DMS114 treated with DMSO at 0.1 percent for 48 hours (cell line): ENCODE results near the gene GPR146.

Experiments
- DNase-seq: peaks from one replicate; lab custom pipeline; 2025; ENCODE audit not compliant: unreplicated experiment; lab: John Stamatoyannopoulos, UW

Gene GPR146

DNA sequence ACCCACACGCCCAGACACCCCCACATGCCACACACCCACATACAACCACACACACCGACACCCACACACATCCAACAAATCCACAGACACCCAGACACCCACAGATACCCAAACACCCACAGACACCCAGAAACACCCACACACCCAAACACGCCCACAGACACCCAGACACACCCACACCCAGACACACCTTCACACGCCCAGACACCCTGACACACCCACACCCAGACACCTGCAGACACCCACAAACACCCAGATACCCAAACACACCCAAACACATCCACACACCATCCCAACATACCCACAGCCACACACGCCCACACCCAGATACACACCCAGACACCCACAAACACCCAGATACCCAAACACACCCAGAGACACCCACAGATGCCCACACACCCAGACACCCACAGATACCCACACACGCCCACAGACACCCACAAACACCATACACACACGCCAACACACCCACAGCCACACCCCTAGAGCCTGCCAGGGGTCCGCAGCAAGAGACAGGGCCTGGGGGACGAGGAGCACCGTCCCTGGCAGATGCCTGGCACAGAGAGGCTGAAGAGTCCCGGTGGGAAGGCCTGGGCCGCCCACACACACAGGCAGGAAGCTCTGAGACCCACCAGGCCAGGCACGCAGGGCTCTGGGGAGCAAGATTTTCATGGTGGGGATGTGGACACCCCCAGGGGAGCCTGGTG lies 32.9 kb upstream of the GPR146 start:
- DNase-seq = no peak

DNA sequence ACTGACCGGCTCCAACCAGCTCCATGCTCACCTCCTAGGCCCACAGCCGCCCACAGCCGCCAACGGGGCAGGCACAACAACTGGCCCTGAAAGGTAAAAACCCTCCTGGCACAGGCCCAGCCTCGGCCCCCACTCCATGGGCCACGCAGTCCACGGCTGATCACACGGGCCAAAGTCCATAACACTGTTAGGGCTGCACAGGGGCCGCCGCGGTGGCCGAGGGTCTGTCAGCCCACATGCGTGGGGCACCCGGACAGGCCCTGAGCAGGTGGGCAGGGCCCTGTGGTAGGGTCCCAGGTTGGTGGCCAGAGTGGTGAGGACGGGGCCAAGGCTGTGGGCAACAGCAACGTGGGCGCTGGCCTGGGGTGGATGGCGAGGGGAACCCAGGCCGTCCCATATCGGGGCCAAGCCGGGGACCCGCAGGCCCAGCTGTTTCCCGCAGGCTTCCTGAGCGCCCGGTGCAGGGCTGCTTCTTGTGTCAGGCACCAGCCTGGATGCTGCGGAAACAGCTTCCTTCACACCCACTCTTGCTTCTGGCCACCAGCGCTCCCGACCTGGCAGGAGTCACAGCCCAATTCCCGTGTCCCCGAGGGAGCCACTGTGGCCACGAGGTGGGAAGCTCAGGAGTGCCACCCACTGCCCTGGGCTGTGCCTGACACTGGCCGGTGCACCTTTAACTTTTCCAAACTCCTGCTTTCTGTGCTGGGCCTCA lies 32.2 kb upstream of the GPR146 start:
- DNase-seq = no peak

DNA sequence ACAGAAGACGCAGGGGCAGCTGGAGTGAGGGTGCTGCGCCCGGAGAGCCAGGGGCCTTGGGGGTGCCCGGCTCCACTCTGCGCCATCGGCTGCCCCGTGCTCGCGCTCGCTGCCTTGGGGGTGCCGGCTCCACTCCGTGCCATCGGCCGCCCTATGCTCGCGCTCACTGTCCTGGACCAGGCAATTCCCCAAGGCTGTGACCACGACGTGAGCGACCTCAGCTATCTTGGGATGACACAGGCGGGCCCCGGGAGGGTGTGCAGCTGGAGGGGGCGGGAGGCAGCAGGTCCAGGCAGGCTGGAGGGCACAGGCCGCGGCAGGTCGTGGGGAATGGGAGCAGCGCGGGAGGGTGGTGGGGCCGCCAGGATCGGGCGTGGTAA lies 31.6 kb upstream of the GPR146 start:
- no peak for DNase-seq

DNA sequence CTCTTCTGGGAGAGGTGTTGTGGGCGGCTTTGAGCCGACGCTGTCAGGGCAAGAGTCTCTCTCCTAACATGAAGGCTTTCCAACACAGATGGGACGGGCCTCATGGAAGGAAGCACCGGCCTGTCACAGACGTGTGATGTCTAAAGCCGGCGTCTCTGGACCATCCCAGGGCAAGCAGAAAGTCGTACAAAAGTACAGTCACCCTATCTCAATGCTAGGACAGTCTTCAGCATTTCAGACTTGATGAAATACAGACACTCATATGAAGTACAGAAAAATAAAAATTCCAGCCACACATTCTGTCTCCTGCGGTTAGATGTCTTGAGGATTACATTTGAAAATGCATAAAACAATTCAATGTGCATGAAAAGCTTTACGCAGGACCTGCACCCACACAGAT lies 30.8 kb upstream of the GPR146 start:
- no peak for DNase-seq

DNA sequence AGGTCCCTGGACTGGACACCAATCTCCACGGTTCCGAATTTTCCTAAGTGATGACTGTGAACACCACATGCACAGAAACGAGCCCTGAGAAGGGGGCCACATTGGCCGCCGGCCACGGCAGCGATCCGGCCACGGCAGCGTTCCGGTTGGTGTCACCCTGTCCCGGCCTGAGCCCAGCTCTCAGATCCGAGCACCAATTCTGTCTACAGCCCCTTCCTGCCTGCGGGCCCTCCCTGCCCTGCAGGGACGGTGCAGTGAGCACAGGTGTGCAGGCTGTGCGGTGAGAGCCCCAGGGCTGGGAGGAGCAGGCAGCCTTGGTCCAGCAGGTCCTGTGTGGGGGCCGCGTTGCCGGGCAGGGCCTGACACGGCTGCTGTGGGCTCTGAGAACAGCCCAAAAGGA lies 29.7 kb upstream of the GPR146 start:
- DNase-seq = no peak

DNA sequence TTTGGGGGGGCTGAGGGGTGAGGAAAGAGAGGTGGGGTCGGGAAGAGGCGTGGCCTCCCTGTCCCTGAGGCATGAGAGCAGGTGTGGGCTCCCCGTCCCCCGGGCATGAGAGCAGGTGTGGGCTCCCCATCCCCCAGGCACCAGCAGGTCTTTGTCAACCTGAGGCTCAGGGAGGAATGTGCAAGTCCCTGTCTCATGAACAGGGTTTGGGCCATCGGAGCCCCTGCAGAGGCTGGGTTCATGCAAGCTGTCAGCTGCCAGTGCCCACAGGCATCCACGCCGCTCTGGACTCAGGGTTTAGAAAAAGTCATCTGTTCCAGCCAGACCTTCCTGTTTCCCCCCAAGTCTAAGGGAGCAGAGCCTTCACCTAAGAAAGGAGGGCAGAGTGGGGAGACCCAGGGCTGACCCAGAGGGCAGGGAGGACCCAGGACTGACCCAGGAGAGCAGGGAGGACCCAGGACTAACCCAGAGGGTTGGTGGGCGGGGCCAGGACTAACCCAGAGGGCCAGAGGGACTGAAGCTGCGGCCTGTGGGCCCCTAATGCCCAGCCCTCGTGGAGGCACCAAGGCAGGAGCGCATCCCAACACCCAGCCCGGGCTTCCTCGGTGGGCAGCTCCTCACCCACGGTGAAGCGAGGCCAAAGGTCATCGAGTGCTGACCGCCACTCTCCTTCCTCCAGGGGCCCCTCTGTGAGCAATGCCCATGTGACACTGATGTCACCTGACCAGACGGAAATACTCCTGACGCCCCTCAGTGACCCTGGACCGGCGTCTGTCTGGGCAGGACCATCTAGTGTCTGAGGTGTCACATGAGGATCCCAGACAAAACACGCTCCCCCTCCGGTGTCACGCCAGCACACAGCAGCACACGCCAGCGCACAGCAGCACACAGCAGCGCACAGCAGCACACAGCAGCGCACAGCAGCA lies 28.9 kb upstream of the GPR146 start:
- no peak for DNase-seq

DNA sequence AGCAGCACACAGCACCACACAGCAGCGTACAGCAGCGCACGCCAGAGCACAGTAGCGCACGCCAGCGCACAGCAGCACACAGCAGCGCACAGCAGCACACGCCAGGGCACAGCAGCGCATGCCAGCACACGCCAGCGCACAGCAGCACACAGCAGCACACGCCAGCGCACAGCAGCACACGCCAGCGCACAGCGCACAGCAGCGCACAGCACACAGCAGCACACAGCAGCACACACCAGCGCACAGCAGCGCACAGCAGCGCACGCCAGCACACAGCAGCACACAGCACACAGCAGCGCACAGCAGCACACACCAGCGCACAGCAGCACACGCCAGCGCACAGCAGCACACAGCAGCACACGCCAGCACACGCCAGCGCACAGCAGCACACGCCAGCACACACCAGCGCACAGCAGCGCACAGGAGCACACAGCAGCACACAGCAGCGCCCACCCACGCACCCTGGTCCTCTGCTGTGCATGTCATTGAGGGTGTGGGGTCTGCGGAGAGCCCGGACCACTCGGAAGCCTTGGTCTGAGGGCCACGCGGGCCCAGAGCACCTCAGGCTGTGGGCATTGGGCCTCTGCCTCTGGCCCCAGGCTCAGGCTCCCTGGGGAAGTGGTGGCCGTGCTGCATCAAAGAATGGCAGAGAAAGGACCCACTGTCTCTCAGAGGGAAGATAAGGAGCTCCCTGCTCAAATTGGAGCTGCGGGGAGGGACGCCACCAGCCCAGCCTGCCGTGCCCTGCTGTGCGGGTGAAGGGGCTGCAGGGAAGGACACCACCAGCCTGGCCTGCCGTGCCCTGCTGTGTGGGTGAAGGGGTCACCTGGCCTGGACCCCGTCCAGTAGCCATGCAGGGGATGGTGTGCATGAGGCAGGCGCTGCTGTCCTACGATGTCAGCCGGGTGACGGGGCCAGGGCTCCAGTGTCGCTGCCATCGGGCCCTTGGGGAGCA lies 27.5 kb upstream of the GPR146 start:
- DNase-seq = no peak

DNA sequence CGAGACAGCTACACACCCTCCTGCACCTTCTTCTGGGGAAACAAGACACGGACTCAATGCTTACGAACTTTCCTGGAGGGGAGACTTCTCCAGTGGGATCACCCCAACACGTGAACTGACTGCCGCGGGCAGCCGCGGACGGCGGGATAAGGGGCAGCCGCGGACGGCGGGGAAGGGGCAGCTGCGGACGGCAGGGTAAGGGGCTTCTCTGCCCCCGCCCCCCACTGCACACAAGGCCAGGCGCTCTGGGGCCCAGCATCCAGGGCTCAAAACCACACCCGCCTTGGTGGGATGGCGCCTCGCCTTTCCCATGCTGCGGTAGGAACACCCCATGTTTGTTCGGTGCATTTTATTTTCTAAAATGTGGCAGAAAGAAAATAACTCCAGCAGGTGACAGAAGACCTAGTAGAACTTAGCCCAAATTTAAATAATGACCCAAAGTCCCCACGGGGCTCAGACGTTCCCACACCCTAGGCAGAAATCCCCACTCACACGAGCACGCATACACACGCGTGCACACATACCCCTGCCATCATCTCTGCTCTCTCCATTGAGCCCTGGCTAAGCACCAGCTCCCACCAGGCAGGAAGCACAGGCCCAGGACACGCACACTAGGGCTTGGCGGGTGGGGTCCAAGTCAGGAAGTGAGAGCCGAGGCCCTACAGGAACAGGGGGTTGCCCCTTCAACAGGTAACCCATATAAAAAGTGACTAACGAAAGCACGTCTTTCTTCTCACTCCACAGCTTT lies 26.6 kb upstream of the GPR146 start:
- no peak for DNase-seq

DNA sequence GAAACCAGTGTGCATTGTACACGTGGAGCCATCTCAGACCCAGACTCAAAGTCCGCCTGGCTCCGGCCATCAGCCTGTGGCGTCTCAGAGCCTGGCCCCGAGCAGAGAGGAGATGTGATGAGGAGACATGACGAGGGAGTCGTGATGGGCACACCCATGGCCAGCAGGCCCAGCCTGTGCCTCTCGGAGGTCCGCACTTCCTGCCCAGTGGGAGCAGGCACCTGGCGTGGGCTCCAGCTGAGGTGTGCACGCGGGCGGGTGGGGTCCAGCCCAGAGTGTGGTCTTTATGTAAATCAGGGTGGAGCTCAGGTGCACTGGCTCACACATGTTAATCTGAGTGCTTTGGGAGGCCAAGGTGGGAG lies 26.0 kb upstream of the GPR146 start:
- DNase-seq = no peak

DNA sequence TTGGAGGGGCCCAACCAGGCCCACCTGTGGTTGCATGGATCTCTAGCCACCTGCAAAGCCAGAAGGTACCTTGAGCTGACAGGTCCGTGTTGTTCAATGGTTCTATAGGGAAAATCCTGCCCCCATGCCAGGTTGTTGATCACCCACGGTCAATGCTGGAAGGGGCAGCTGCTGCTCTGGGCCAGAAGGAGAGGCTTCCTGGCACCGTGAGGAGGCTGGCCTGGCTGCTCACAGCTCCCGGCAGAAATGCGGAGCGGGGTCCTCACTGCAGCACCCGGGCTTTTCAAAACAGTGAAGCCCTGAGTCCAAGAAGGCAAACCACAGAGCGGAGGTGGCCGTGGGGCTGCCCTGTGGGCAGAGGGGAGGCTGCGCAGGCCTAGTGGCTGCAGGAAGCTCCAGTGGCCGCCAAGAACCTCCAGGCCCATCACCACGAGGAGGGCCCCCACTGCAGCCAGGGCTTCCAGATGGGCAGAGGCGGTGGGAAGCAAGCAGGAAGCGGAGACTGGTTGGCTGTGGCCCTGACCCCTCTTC lies 25.0 kb upstream of the GPR146 start:
- no peak for DNase-seq

DNA sequence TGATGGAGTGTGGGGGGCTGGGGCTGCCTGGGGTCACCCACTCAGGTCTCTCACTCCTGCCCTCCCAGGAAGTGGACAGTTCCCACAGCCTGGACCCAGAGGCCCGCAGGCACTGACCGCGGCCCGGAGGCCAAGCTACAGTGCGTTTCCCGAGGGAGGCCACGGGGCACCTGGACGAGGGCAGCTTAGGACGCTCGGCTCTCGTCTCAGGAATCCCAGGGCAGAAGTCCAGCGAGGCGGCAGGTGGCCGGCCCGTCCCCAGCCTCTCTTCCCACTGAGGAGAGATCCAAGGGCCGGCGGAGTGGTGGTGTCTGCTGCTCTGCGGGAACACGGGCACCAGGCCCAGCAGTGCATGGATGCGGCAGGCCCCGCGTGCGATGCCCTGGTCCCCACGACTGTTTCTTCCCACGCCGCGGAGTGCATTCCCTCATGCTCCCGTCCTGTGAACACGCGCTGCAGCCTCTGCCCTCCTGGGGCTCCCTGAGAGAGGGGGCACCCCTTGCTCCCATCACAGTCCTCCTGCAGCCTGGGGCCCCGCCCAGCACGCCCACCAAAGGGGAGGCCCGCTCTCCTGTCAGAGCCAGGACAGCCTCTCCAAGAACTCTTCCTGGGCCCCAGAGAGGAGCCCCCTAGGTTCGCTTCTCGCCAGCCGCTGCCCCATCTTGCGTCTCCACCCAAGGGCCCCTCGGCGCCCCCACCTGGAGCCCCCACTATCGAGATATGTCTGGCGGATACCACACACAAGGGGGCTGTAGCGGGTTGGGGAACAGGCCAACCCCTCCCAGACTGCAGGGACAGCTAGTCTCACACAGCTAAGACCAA lies 24.3 kb upstream of the GPR146 start:
- no peak for DNase-seq

DNA sequence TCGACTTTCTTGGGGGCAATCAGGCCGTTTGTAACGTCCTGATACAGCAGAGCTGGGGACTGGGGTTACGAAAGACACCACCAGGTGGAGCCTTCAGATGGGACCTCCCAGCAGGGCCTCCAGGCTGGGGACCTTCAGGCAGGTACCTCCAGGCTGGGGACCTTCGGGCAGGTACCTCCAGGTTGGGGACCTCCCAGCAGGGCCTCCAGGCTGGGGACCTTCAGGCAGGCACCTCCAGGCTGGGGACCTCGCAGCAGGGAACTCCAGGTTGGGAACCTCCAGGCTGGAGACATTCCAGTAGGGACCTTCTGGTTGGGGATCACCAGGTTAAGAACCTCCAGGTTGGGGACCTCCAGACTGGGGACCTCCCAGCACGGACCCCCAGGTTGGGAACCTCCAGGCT lies 23.5 kb upstream of the GPR146 start:
- no peak for DNase-seq

DNA sequence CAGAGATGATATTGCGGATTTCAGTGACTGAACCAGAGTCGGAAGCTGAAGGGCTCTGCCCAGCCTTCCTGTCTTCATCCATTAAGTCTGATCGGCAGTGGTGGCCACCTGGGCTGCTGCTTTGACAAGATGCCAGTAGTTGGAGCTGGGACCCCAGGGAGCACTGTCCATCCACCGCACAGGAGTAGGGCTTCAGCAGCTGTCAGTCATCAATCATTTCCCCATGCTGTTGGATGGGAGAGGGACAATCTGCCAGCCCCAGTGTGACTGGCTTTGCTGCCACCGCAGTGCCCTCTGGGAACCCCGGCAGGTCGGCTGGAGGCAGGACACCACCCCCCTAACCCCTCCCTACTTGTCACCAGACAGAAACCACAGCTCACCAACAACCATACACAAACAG lies 23.0 kb upstream of the GPR146 start:
- DNase-seq = no peak

DNA sequence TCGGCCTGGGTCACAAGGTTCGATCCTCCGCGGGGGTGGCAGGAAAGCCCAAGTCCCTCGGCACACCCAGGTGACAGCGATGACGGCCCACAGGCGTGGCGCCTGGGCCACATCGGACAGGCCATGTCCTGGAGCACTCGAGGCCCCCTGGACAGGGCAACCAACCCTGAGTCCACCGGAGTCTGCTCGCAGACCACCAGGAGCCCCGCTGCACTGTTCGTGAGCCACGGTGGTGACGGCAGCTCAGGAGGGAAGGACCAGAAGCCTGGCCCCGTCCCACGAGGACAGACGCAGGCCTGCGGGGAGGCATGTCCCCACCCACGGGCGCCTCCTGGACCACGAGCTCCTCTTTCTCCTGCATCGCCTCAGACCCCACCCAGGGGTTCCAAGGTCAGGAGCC lies 22.4 kb upstream of the GPR146 start:
- DNase-seq = no peak

DNA sequence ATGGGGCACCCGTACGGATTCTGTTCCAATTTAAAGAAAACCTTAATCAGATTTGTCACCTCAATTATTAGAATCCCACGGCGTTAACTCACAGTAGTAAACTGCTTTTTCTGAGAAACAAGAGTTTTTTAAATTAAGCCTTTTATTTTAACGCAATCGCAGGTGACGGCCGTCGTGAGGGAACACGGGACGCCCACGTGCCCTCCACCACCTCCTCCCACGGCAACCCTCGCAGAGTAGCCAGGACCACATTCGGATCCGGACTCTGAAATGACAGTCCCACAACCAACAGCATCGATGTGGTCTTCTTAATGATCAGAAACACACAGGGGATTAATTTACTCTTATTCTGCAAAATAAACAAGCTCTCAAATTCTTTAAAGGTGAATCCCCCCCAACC lies 22.0 kb upstream of the GPR146 start:
- no peak for DNase-seq

DNA sequence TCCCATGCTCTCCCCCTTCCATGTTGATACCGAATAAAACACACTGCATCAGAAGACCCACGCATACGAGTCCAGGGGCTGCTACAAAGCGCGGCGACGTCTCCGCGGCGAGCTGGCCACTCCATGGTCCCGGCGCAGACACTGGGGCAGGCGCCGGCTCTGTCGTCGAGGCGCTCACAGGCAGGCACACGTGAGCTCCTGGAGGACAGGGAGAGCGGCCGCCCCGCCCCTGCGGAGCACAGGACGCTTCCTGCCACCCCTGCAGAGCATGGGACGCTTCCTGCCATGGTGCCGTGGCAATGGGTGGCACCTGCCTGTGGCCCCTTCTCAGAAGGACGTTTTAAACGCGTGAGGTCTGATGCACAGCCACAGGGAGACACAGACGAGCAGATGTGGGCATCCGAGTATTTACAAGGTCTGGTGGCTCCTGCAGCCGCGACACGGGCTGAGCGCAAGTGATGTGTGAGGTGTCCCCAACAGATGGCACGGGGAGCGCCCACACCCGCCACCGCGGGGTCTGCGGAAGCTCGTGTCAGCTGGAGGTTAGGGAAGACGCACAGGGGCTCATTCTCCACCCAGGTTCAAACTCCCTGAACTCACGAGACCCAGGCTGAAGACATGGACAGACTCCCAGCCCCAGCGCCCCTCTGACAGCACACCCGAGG lies 21.4 kb upstream of the GPR146 start:
- DNase-seq = no peak

DNA sequence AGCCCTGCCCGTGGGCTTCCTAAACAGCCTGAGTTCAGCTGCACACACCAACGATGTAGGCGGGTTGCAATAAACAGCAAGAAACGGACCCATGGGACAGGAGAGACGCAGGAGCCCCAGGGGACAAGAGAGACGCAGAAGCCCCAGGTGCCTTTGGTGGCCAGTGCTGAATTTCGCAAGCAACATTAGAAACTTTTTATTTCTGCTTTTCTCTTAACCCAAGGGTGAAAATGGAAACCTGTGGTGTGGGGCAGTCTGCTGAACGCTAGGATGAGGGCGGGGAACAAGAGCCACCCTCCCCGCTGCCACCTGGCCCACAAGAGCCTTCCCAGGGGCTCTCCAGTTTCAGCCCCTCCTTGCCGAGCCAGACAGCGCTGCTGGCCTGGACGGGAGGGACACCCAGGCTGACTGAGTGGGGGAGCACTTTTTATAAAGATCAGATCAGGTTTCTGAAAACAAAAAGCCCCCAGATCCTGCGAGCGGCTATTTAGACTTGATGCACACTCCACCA lies 20.0 kb upstream of the GPR146 start:
- DNase-seq = no peak
